HEK293 (cell line): ENCODE data around the gene REST.

Source experiments
- CTCF ChIA-PET: fragments of 350-600 bp; formaldehyde crosslinking; extraction: SDS; loops from one replicate; lab custom pipeline; 2021; ENCODE audit warnings: antibody characterized with exemption; lab: Yijun Ruan, JAX
- POLR2A ChIA-PET: fragments of 300-600 bp; formaldehyde crosslinking; extraction: SDS; loops from one replicate; lab custom pipeline; 2020; ENCODE audit warnings: antibody characterized with exemption, inconsistent platforms; lab: Yijun Ruan, JAX
- H3K27ac ChIP-seq: fragments of 200-500 bp; sonication (Bioruptor generic); 2 replicates; pipeline ENCODE4 v1.5.1; 2014; ENCODE audit warnings: low read depth, low read length, control low read depth, inconsistent platforms; ENCODE audit errors: extremely low read depth
- H3K36me3 ChIP-seq, 2 experiments: fragments of 200-500 bp in 1 of 2; sonication (Bioruptor generic) in 1 of 2; 1 replicate in 1 of 2; 2 replicates in 1 of 2; pipeline ENCODE4 v1.5.1; 2014 to 2017; ENCODE audit warnings: inconsistent platforms in 2 of 2, low read length in 2 of 2; ENCODE audit not compliant: control insufficient read depth in 2 of 2, insufficient read depth in 1 of 2
- H3K4me1 ChIP-seq: fragments of 200-500 bp; sonication (Bioruptor generic); 2 replicates; pipeline ENCODE4 v1.5.1; 2014; ENCODE audit warnings: mild to moderate bottlenecking, low read length, inconsistent platforms; ENCODE audit not compliant: control insufficient read depth, insufficient read depth
- H3K4me3 ChIP-seq: 2 replicates; pipeline ENCODE4 v1.5.1; 2011; ENCODE audit warnings: low read depth, mild to moderate bottlenecking, control low read depth, low read length, moderate library complexity
- H3K9me3 ChIP-seq: fragments of 200-500 bp; sonication (Bioruptor generic); 2 replicates; pipeline ENCODE4 v1.5.1; 2014; ENCODE audit warnings: low read depth, low read length, inconsistent platforms; ENCODE audit not compliant: control insufficient read depth, insufficient read depth
- EGR2 ChIP-seq: fragments of 450-650 bp; formaldehyde crosslinking; IDR thresholded peaks from 2 replicates; pipeline ENCODE4 v1.5.1; 2016; ENCODE audit warnings: low read depth, missing biosample characterization, missing genetic modification characterization
- GLI2 ChIP-seq: fragments of 450-650 bp; formaldehyde crosslinking; IDR thresholded peaks from 2 replicates; pipeline ENCODE4; 2017; ENCODE audit warnings: missing biosample characterization, missing genetic modification characterization, low read depth, borderline replicate concordance
- HIC1 ChIP-seq: fragments of 450-650 bp; formaldehyde crosslinking; IDR thresholded peaks from 2 replicates; pipeline ENCODE4 v1.5.1; 2016; ENCODE audit warnings: missing biosample characterization, missing genetic modification characterization
- KLF7 ChIP-seq: fragments of 450-650 bp; formaldehyde crosslinking; IDR thresholded peaks from 2 replicates; pipeline ENCODE4 v1.5.1; 2016; ENCODE audit warnings: missing biosample characterization, missing genetic modification characterization, borderline replicate concordance
- KLF8 ChIP-seq: fragments of 450-650 bp; formaldehyde crosslinking; IDR thresholded peaks from 2 replicates; pipeline ENCODE4 v1.5.1; 2016; ENCODE audit warnings: missing biosample characterization, missing genetic modification characterization
- OSR2 ChIP-seq: fragments of 450-650 bp; formaldehyde crosslinking; IDR thresholded peaks from 2 replicates; pipeline ENCODE4 v1.5.1; 2016; ENCODE audit warnings: missing biosample characterization, missing genetic modification characterization
- PRDM1 ChIP-seq: fragments of 450-650 bp; formaldehyde crosslinking; IDR thresholded peaks from 2 replicates; pipeline ENCODE4; 2016; ENCODE audit warnings: missing biosample characterization, missing genetic modification characterization
- PRDM6 ChIP-seq: fragments of 450-650 bp; formaldehyde crosslinking; IDR thresholded peaks from 2 replicates; pipeline ENCODE4 v1.5.1; 2017; ENCODE audit warnings: missing biosample characterization, missing genetic modification characterization
- TRIM28 ChIP-seq: IDR thresholded peaks from 2 replicates; pipeline ENCODE4 v1.6.1; 2011; ENCODE audit warnings: low read length, control low read depth, borderline replicate concordance
- ZBTB20 ChIP-seq: fragments of 450-650 bp; formaldehyde crosslinking; IDR thresholded peaks from 2 replicates; pipeline ENCODE4 v1.5.1; 2016; ENCODE audit warnings: missing biosample characterization, missing genetic modification characterization
- ZNF184 ChIP-seq: fragments of 450-650 bp; IDR thresholded peaks from 2 replicates; pipeline ENCODE4 v1.5.1; 2018; ENCODE audit warnings: missing biosample characterization, mild to moderate bottlenecking, missing genetic modification characterization
- ZNF211 ChIP-seq: fragments of 450-650 bp; formaldehyde crosslinking; IDR thresholded peaks from 2 replicates; pipeline ENCODE4 v1.5.1; 2016; ENCODE audit warnings: low read depth, missing biosample characterization, missing genetic modification characterization
- ZNF335 ChIP-seq: fragments of 450-650 bp; formaldehyde crosslinking; conservative IDR thresholded peaks from 2 replicates; pipeline ENCODE4 v1.5.1; 2016; ENCODE audit warnings: missing biosample characterization, missing genetic modification characterization
- ZNF501 ChIP-seq: fragments of 450-650 bp; formaldehyde crosslinking; IDR thresholded peaks from 2 replicates; pipeline ENCODE4 v1.5.1; 2016; ENCODE audit warnings: missing biosample characterization, missing genetic modification characterization
- ZNF518A ChIP-seq: fragments of 450-650 bp; formaldehyde crosslinking; conservative IDR thresholded peaks from 2 replicates; pipeline ENCODE4 v1.5.1; 2016; ENCODE audit warnings: low read depth, missing biosample characterization, missing genetic modification characterization
- ZNF664 ChIP-seq: fragments of 450-650 bp; formaldehyde crosslinking; IDR thresholded peaks from 2 replicates; pipeline ENCODE4 v1.5.1; 2016; ENCODE audit warnings: missing biosample characterization, missing genetic modification characterization
- ZNF843 ChIP-seq: fragments of 450-650 bp; formaldehyde crosslinking; IDR thresholded peaks from 2 replicates; pipeline ENCODE4 v1.5.1; 2016; ENCODE audit warnings: missing biosample characterization, missing genetic modification characterization
- TF ChIP-seq, protein P1 (sequence below): fragments of 450-650 bp; formaldehyde crosslinking; optimal IDR thresholded peaks from 2 replicates; pipeline ENCODE3; 2016; ENCODE audit warnings: missing biosample characterization, mild to moderate bottlenecking, missing genetic modification characterization
- TF ChIP-seq, protein P2 (sequence below): fragments of 450-650 bp; formaldehyde crosslinking; IDR thresholded peaks from 2 replicates; pipeline ENCODE4 v1.5.1; 2016; ENCODE audit warnings: missing biosample characterization, missing genetic modification characterization, low read depth
- TF ChIP-seq, protein P3 (sequence below): fragments of 450-650 bp; formaldehyde crosslinking; IDR thresholded peaks from 2 replicates; pipeline ENCODE4 v1.5.1; 2016; ENCODE audit warnings: missing biosample characterization, missing genetic modification characterization

The REST gene

DNA sequence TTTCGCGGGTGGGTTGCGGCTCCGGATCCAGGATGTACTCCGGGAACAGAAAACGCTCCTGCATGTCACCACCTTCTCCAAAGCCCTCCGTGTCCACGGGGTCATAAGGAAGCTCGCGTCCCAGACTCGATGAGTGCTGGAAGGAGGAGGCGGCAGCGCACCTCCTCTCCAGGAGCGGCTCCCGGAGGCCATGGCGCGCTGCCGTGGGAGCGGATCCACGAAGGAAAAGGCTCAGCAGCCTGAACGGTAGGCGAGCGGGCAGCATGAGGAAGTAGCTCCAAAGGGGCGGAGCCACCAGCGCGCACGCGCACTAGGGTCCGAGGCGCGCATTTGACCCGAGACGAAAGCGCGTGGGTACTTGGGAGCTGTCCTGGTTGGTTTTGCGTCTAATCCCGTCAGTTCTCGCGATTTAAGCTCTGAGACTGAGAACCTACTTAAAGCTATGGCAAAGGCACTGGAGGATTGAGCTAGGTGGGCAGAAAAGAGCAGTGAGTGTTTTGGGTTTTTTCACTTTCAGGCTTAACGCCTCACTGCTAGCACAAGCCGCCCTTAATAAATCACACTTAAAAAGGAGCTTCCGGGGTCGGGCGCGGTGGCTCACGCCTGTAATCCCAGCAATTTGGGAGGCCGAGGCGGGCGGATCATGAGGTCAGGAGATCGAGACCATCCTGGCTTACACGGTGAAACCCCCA, 69.8 kb downstream of the REST start, which contains the start of gene NOA1:
Gene NOA1 (minus strand): TSS at position 286 of the 692 bp plus-strand sequence. CDS start 21 bp downstream, at position 265.
- H3K36me3 ChIP-seq, result peaks cover 3 to 25% of the 10 kb centered on the region in 2 experiments
- ChIA-PET POLR2A (interaction anchor here (0.6 to 3.4 kb wide), 19 partner anchors 9 to 590 kb away, joined by 3 to 16 read pairs (median 6); partner anchors contain the start of genes AASDH, IGFBP7, PAICS and PPAT), CTCF (interaction anchor here (0.7 to 2.1 kb wide), 5 partner anchors 11 to 358 kb away, joined by 3 to 6 read pairs (median 4); no protein-coding TSS in a partner anchor)
- H3K4me1 ChIP-seq, result no peaks in the 10 kb centered on the region; the same call in 1 of the 2 replicates
- H3K27ac ChIP-seq, result peak within 1 kb of the TSS; percentile 84
- H3K4me3 ChIP-seq, result peak within 1 kb of the TSS; percentile 82
- no peaks in the 10 kb centered on the region for H3K9me3 ChIP-seq
- TF ChIP-seq PRDM1 (tag by site-specific recombination) (peak; percentile 46; the same call in 1 of the 2 replicates), KLF8 (tag by site-specific recombination) (peak; percentile 53; the same call in 1 of the 2 replicates), ZBTB20 (tag by site-specific recombination) (peak; percentile 88), PRDM6 (tag by site-specific recombination) (peak; percentile 75; the same call in 1 of the 2 replicates), ZNF518A (tag by site-specific recombination) (0 out of 2 replicates have a peak, but pooled peaks have one; percentile 18), HIC1 (tag by site-specific recombination) (peak; percentile 77), ZNF184 (tag by site-specific recombination) (no peak), ZNF501 (peak; percentile 7; the same call in 1 of the 2 replicates), ZNF664 (peak; percentile 59; the same call in 1 of the 2 replicates), ZNF843 (tag by site-specific recombination) (0 out of 2 replicates have a peak, but pooled peaks have one; percentile 13), KLF7 (0 out of 2 replicates have a peak, but pooled peaks have one; percentile 9), TRIM28 (no peak), ZNF335 (tag by site-specific recombination) (peak; percentile 92), OSR2 (tag by site-specific recombination) (peak; percentile 15; the same call in 1 of the 2 replicates), ZNF211 (tag by site-specific recombination) (no peak), GLI2 (no peak), EGR2 (peak; percentile 8; the same call in 1 of the 2 replicates)
- TF ChIP-seq, protein P1, sequence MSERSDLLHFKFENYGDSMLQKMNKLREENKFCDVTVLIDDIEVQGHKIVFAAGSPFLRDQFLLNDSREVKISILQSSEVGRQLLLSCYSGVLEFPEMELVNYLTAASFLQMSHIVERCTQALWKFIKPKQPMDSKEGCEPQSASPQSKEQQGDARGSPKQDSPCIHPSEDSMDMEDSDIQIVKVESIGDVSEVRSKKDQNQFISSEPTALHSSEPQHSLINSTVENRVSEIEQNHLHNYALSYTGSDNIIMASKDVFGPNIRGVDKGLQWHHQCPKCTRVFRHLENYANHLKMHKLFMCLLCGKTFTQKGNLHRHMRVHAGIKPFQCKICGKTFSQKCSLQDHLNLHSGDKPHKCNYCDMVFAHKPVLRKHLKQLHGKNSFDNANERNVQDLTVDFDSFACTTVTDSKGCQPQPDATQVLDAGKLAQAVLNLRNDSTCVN (tag by site-specific recombination), result peak; percentile 83
- TF ChIP-seq, protein P2, sequence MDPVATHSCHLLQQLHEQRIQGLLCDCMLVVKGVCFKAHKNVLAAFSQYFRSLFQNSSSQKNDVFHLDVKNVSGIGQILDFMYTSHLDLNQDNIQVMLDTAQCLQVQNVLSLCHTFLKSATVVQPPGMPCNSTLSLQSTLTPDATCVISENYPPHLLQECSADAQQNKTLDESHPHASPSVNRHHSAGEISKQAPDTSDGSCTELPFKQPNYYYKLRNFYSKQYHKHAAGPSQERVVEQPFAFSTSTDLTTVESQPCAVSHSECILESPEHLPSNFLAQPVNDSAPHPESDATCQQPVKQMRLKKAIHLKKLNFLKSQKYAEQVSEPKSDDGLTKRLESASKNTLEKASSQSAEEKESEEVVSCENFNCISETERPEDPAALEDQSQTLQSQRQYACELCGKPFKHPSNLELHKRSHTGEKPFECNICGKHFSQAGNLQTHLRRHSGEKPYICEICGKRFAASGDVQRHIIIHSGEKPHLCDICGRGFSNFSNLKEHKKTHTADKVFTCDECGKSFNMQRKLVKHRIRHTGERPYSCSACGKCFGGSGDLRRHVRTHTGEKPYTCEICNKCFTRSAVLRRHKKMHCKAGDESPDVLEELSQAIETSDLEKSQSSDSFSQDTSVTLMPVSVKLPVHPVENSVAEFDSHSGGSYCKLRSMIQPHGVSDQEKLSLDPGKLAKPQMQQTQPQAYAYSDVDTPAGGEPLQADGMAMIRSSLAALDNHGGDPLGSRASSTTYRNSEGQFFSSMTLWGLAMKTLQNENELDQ (tag by site-specific recombination), result no peak
- TF ChIP-seq, protein P3, sequence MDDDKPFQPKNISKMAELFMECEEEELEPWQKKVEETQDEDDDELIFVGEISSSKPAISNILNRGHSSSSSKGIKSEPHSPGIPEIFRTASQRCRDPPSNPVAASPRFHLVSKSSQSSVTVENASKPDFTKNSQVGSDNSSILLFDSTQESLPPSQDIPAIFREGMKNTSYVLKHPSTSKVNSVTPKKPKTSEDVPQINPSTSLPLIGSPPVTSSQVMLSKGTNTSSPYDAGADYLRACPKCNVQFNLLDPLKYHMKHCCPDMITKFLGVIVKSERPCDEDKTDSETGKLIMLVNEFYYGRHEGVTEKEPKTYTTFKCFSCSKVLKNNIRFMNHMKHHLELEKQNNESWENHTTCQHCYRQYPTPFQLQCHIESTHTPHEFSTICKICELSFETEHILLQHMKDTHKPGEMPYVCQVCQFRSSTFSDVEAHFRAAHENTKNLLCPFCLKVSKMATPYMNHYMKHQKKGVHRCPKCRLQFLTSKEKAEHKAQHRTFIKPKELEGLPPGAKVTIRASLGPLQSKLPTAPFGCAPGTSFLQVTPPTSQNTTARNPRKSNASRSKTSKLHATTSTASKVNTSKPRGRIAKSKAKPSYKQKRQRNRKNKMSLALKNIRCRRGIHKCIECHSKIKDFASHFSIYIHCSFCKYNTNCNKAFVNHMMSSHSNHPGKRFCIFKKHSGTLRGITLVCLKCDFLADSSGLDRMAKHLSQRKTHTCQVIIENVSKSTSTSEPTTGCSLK (tag by site-specific recombination), result no peak
